ENCODE measurements around the gene DTX2.
"Not testable (repeated sequence)": the region's sequence is repeated elsewhere in the genome, so short reads cannot be mapped to it uniquely, and the experiment has no call there.

The DTX2 gene

DNA sequence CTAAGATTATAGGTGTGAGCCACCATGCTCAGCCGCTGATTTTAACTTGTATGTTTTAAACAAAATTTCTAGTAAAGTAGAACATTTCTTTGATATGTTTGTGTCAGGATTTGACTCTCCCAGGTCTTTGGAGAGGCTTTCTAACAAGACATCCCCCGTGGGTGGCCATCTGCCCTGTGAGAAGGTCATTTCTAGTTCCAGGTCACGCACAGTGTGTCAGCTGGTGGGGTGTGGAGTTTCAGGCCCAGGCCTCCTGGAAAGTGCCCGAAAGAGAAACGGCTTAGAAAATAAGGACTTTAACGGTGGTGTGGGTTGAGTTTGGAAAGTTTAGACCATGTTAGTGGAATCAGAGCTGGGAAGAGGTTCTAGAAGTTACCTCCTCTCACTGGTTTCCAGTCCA is 11.6 kb downstream of the DTX2 start:
- not testable (repeated sequence) for ATAC-seq (ENCODE audit: low read depth); DNase-seq (ENCODE audit: low spot score); H3K36me3 ChIP-seq (ENCODE audit: low read depth); H3K9me3 ChIP-seq (ENCODE audit: severe bottlenecking); H3K27me3 ChIP-seq (ENCODE audit: insufficient read depth, poor library complexity, severe bottlenecking); H3K4me3 ChIP-seq (ENCODE audit: severe bottlenecking); H3K4me1 ChIP-seq (ENCODE audit: insufficient read depth, poor library complexity, severe bottlenecking); H3K27ac ChIP-seq (ENCODE audit: poor library complexity, severe bottlenecking)

DNA sequence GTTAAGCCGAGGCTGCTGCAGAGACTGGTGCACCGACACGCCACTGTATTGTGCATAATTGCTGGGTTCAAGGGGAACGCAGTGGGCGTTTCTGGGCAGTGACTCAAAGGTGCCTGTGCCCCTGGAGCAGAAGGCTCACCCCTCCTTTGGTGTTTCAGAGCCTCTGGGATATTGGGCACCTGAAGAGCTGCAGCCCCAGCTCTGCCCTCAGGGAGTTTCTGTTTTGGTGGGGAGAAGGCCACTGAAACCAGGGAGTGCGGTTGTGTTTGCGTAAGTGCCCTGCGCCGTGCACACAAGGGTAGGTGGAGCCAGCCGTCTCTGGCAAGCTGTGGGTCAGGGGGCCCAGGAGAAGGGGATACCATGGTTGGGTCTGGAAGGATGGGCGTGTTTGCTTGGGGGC is 14.8 kb downstream of the DTX2 start:
- H3K9me3 ChIP-seq (ENCODE audit: severe bottlenecking); H3K4me1 ChIP-seq (ENCODE audit: insufficient read depth, poor library complexity, severe bottlenecking); H3K36me3 ChIP-seq (ENCODE audit: low read depth); DNase-seq (ENCODE audit: low spot score); H3K4me3 ChIP-seq (ENCODE audit: severe bottlenecking); H3K27me3 ChIP-seq (ENCODE audit: insufficient read depth, poor library complexity, severe bottlenecking); ATAC-seq (ENCODE audit: low read depth): not testable (repeated sequence)
- H3K27ac ChIP-seq (ENCODE audit: poor library complexity, severe bottlenecking): peak overlapping the region; percentile 34

DNA sequence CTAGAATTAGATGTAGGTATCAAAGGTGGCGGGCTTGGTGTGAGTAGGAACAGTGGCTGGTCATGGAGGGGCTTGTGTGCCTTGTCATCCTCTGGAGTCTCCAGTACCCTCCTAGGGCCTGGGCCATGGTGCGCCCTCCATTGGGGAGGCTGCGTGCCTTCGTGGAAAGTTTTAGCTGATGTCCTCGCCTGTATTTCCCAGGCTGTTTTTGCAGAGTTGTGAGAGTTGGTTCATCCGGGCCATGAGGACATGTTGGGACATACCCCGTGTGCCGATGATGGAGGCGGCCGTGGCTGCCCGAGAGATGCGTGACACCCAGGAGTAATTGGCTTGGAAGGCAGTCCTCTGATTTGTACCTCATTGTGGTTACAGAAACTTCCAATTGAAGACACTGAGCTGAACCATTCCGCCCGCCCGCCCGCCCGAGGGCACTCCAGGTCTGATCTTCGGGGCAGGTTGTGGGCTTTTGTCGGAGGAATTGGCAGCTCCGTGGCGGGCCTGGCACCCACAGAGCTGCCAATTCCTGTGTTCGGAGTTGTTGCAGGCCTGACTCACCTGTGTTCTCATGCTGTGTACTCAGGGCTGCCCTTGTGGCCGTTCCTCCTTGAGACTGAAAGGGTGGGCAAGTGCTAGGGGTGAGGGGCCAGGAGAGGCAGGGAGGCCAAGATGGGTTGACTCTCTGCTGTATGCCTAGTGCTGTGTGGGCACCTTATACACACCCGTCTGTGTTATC is 15.4 kb downstream of the DTX2 start:
- H3K4me3 ChIP-seq (ENCODE audit: severe bottlenecking); DNase-seq (ENCODE audit: low spot score); H3K36me3 ChIP-seq (ENCODE audit: low read depth); H3K4me1 ChIP-seq (ENCODE audit: insufficient read depth, poor library complexity, severe bottlenecking); H3K9me3 ChIP-seq (ENCODE audit: severe bottlenecking); H3K27me3 ChIP-seq (ENCODE audit: insufficient read depth, poor library complexity, severe bottlenecking): not testable (repeated sequence)
- ATAC-seq (ENCODE audit: low read depth): peak; percentile 72
- peak overlapping the region; percentile 34 for H3K27ac ChIP-seq (ENCODE audit: poor library complexity, severe bottlenecking)

DNA sequence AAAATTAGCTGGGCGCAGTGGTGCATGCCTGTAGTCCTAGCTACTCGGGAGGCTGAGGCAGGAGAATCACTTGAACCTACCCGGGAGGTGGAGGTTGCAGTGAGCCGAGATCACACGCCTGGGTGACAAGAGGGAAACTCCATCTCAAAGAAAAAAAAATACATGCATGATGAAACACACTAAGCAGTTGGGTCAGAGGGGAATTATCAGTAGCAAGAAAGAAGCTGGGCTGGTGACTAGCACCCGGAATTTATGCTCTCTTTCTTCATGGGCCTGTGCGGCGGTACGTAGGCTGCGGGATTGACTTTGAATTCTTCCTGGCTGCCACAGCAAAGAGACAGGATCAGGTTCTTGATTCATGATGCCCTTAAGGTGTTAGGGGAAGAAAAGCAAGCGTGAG is 18.1 kb downstream of the DTX2 start:
- H3K36me3 ChIP-seq (ENCODE audit: low read depth); DNase-seq (ENCODE audit: low spot score); H3K4me3 ChIP-seq (ENCODE audit: severe bottlenecking); H3K27ac ChIP-seq (ENCODE audit: poor library complexity, severe bottlenecking); H3K27me3 ChIP-seq (ENCODE audit: insufficient read depth, poor library complexity, severe bottlenecking); H3K4me1 ChIP-seq (ENCODE audit: insufficient read depth, poor library complexity, severe bottlenecking); ATAC-seq (ENCODE audit: low read depth); H3K9me3 ChIP-seq (ENCODE audit: severe bottlenecking): not testable (repeated sequence)

DNA sequence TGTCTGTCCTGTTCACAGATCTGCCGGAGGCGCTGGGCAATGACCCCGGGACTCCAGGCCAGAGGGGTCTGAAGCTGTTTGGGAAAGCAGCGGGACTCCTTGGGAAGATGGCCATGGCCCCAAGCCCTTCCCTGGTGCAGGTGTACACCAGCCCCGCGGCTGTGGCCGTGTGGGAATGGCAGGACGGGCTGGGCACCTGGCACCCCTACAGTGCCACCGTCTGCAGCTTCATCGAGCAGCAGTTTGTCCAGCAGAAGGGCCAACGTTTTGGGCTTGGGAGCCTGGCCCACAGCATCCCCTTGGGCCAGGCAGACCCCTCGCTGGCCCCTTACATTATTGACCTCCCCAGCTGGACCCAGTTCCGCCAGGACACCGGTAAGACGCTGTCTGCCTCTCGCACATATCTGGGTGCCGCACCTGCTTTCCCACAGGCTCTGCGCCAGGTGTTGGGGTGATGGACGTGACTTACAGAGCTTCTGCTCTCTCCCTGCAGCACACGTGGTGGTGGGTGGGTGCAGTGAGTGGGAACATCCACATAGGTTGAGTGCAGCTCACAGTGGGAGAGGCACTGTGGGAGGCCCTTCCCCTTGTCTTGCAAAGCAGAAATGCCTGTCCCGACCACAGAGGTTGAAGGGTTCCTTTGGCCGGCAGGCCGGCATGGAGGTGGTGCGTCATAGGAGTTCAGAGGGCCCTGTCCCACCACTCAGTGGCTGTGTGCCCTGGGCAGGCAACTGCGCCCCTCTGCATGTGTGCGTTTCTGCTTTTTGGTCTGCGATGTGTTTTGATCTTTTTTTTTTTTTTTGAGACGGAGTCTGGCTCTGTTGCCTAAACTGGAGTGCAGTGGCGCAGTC is 19.1 kb downstream of the DTX2 start:
- H3K27me3 ChIP-seq (ENCODE audit: insufficient read depth, poor library complexity, severe bottlenecking); H3K36me3 ChIP-seq (ENCODE audit: low read depth); ATAC-seq (ENCODE audit: low read depth); H3K4me1 ChIP-seq (ENCODE audit: insufficient read depth, poor library complexity, severe bottlenecking); DNase-seq (ENCODE audit: low spot score); H3K27ac ChIP-seq (ENCODE audit: poor library complexity, severe bottlenecking); H3K4me3 ChIP-seq (ENCODE audit: severe bottlenecking); H3K9me3 ChIP-seq (ENCODE audit: severe bottlenecking): not testable (repeated sequence)

GRCh38 chr7:76482660-76483059 is 21.2 kb downstream of the DTX2 start:
- H3K4me3 ChIP-seq (ENCODE audit: severe bottlenecking); H3K36me3 ChIP-seq (ENCODE audit: low read depth); H3K27me3 ChIP-seq (ENCODE audit: insufficient read depth, poor library complexity, severe bottlenecking); ATAC-seq (ENCODE audit: low read depth); H3K9me3 ChIP-seq (ENCODE audit: severe bottlenecking); DNase-seq (ENCODE audit: low spot score); H3K4me1 ChIP-seq (ENCODE audit: insufficient read depth, poor library complexity, severe bottlenecking); H3K27ac ChIP-seq (ENCODE audit: poor library complexity, severe bottlenecking): not testable (repeated sequence)

- not testable (repeated sequence) for H3K36me3 ChIP-seq (ENCODE audit: low read depth); H3K9me3 ChIP-seq (ENCODE audit: severe bottlenecking); H3K27ac ChIP-seq (ENCODE audit: poor library complexity, severe bottlenecking); H3K27me3 ChIP-seq (ENCODE audit: insufficient read depth, poor library complexity, severe bottlenecking); ATAC-seq (ENCODE audit: low read depth); DNase-seq (ENCODE audit: low spot score); H3K4me3 ChIP-seq (ENCODE audit: severe bottlenecking); H3K4me1 ChIP-seq (ENCODE audit: insufficient read depth, poor library complexity, severe bottlenecking)
Observed at GRCh38 chr7:76483081-76483480, 21.6 kb downstream of the DTX2 start.

- not testable (repeated sequence) for H3K4me3 ChIP-seq (ENCODE audit: severe bottlenecking); DNase-seq (ENCODE audit: low spot score); H3K36me3 ChIP-seq (ENCODE audit: low read depth); H3K4me1 ChIP-seq (ENCODE audit: insufficient read depth, poor library complexity, severe bottlenecking); H3K27ac ChIP-seq (ENCODE audit: poor library complexity, severe bottlenecking); H3K9me3 ChIP-seq (ENCODE audit: severe bottlenecking); ATAC-seq (ENCODE audit: low read depth); H3K27me3 ChIP-seq (ENCODE audit: insufficient read depth, poor library complexity, severe bottlenecking)
Observed at GRCh38 chr7:76484456-76484855, 22.9 kb downstream of the DTX2 start.

GRCh38 chr7:76485822-76486610 is 24.5 kb downstream of the DTX2 start:
- not testable (repeated sequence) for H3K36me3 ChIP-seq (ENCODE audit: low read depth); H3K9me3 ChIP-seq (ENCODE audit: severe bottlenecking); H3K27me3 ChIP-seq (ENCODE audit: insufficient read depth, poor library complexity, severe bottlenecking); H3K4me3 ChIP-seq (ENCODE audit: severe bottlenecking); H3K4me1 ChIP-seq (ENCODE audit: insufficient read depth, poor library complexity, severe bottlenecking); DNase-seq (ENCODE audit: low spot score); H3K27ac ChIP-seq (ENCODE audit: poor library complexity, severe bottlenecking)
- peak; percentile 83 for ATAC-seq (ENCODE audit: low read depth)

- H3K4me1 ChIP-seq (ENCODE audit: insufficient read depth, poor library complexity, severe bottlenecking); DNase-seq (ENCODE audit: low spot score); ATAC-seq (ENCODE audit: low read depth); H3K27me3 ChIP-seq (ENCODE audit: insufficient read depth, poor library complexity, severe bottlenecking); H3K4me3 ChIP-seq (ENCODE audit: severe bottlenecking); H3K9me3 ChIP-seq (ENCODE audit: severe bottlenecking); H3K36me3 ChIP-seq (ENCODE audit: low read depth); H3K27ac ChIP-seq (ENCODE audit: poor library complexity, severe bottlenecking): not testable (repeated sequence)
Observed at GRCh38 chr7:76486618-76487017, 25.1 kb downstream of the DTX2 start.

GRCh38 chr7:76487969-76488368 is 26.5 kb downstream of the DTX2 start:
- not testable (repeated sequence) for ATAC-seq (ENCODE audit: low read depth); H3K4me1 ChIP-seq (ENCODE audit: insufficient read depth, poor library complexity, severe bottlenecking); DNase-seq (ENCODE audit: low spot score); H3K9me3 ChIP-seq (ENCODE audit: severe bottlenecking); H3K4me3 ChIP-seq (ENCODE audit: severe bottlenecking); H3K27ac ChIP-seq (ENCODE audit: poor library complexity, severe bottlenecking); H3K27me3 ChIP-seq (ENCODE audit: insufficient read depth, poor library complexity, severe bottlenecking); H3K36me3 ChIP-seq (ENCODE audit: low read depth)

Data from RWPE2 (cell line).